Activated T-helper 2 cell treated with anti-CD3 and anti-CD28 coated beads, Interferon-gamma antibody, Interleukin-2, Interleukin-4, amounts not matched to agents 10 μg/mL and 5 μg/mL and 100 μg/mL, durations not matched to agents 14 hours and 24 hours and 36 hours (primary cell): ENCODE measurements around the gene DIAPH2. TPM values are rescaled to one million over a fixed set of nuclear protein-coding genes. Genes with fewer than 3 reads are reported as not detected.

Experiments
- DNase-seq: peaks from one replicate; pipeline ENCODE4 v3.0.0; 2021; ENCODE audit warnings: low spot score
- H3K27ac Mint-ChIP-seq: one replicate; pipeline ENCODE4 v1.8.0; 2021; ENCODE audit warnings: mixed read lengths
- H3K27me3 Mint-ChIP-seq: one replicate; pipeline ENCODE4 v1.8.0; 2021; ENCODE audit warnings: low read depth, mixed read lengths
- H3K36me3 Mint-ChIP-seq: one replicate; pipeline ENCODE4 v1.8.0; 2021; ENCODE audit warnings: low read depth, mixed read lengths
- H3K4me1 Mint-ChIP-seq: one replicate; pipeline ENCODE4 v1.8.0; 2021; ENCODE audit warnings: low read depth, mixed read lengths
- H3K4me3 Mint-ChIP-seq: one replicate; pipeline ENCODE4 v1.8.0; 2021; ENCODE audit warnings: low read depth, mild to moderate bottlenecking, moderate library complexity, mixed read lengths
- H3K9me3 Mint-ChIP-seq: one replicate; pipeline ENCODE4 v1.8.0; 2021; ENCODE audit warnings: mixed read lengths
- intact Hi-C: fragments of 100-400 bp; cut with micrococcal nuclease; formaldehyde crosslinking; loops from one replicate; pipeline ENCODE4 v1.15.1; 2023
- total RNA-seq: library from RNA; stranded (reverse); gene quantifications from 2 replicates; pipeline ENCODE4 v1.2.3, GENCODE V29; 2022

The DIAPH2 gene
- total RNA-seq, 1 donor from 2014 or later = 14.9 TPM

GRCh38 chrX:97490656-97491055 lies 806.0 kb downstream of the DIAPH2 start:
- Mint-ChIP-seq H3K27me3 (no peaks in the 10 kb centered on the region), H3K9me3 (no peaks in the 10 kb centered on the region), H3K4me1 (peaks cover 7% of the 10 kb centered on the region), H3K36me3 (no peaks in the 10 kb centered on the region), H3K27ac (no peak overlapping the region), H3K4me3 (no peak overlapping the region)
- no peak for DNase-seq
- intact Hi-C loops = loop anchor here (10.0 kb wide), 1 partner anchor 456 kb away; no protein-coding TSS in a partner anchor

DNA sequence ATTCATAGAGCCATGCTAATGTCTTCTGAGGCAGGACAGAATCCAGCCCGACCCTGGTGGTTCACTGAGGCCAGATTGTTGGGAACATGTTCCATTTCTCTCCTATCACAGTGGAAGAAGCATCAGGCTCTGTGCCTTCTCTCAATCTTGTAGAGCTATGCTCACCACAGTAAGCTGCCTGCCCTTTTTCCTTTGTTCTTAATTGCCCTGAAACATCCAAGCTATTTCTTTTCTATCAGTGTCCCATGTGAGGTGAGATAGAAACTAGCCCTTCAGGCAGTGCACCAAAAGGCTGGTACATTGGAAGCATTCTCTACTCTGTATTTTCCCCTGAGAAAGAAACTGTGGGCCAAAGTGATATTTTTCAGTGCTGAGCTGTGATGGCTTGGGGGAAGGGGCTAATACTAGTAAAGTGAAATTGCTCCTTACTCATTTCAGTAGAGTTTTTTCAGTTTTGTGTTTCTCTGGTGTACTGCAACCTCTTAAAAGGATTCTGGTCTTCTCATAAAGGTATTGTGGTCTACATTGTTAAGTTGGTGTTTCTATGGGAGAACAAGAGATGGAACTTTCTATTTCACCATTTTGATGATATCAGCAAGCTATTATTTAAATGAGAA lies 810.2 kb downstream of the DIAPH2 start:
- DNase-seq = no peak
- Mint-ChIP-seq H3K9me3 (no peaks in the 10 kb centered on the region), H3K4me1 (peaks cover 7% of the 10 kb centered on the region), H3K4me3 (no peak overlapping the region), H3K27ac (no peak overlapping the region), H3K27me3 (no peaks in the 10 kb centered on the region), H3K36me3 (no peaks in the 10 kb centered on the region)
- intact Hi-C loops = loop anchor here (1.0 to 10.0 kb wide), 3 partner anchors 93 to 460 kb away; no protein-coding TSS in a partner anchor

GRCh38 chrX:97498093-97498492 lies 813.5 kb downstream of the DIAPH2 start:
- intact Hi-C loops = loop anchor here (10.0 kb wide), 1 partner anchor 463 kb away; no protein-coding TSS in a partner anchor
- Mint-ChIP-seq H3K27ac (no peak overlapping the region), H3K27me3 (no peaks in the 10 kb centered on the region), H3K36me3 (no peaks in the 10 kb centered on the region), H3K4me1 (peaks cover 7% of the 10 kb centered on the region), H3K9me3 (no peaks in the 10 kb centered on the region), H3K4me3 (no peak overlapping the region)
- DNase-seq = no peak

- DNase-seq = no peak
- Mint-ChIP-seq H3K4me3 (no peak overlapping the region), H3K36me3 (no peaks in the 10 kb centered on the region), H3K9me3 (no peaks in the 10 kb centered on the region), H3K27me3 (no peaks in the 10 kb centered on the region), H3K27ac (no peak overlapping the region), H3K4me1 (no peaks in the 10 kb centered on the region)
- intact Hi-C loops = no loop called here
Measured at GRCh38 chrX:97504431-97504830, 819.8 kb downstream of the DIAPH2 start.

- no peak overlapping the region for H3K4me3 Mint-ChIP-seq
- no peaks in the 10 kb centered on the region for H3K36me3 Mint-ChIP-seq
- no peak overlapping the region for H3K27ac Mint-ChIP-seq
- H3K27me3 Mint-ChIP-seq = no peaks in the 10 kb centered on the region
- H3K9me3 Mint-ChIP-seq = no peaks in the 10 kb centered on the region
- no peak for DNase-seq
- no peaks in the 10 kb centered on the region for H3K4me1 Mint-ChIP-seq
- intact Hi-C loops = no loop called here
Measured at GRCh38 chrX:97517763-97518162, 833.1 kb downstream of the DIAPH2 start.

DNA sequence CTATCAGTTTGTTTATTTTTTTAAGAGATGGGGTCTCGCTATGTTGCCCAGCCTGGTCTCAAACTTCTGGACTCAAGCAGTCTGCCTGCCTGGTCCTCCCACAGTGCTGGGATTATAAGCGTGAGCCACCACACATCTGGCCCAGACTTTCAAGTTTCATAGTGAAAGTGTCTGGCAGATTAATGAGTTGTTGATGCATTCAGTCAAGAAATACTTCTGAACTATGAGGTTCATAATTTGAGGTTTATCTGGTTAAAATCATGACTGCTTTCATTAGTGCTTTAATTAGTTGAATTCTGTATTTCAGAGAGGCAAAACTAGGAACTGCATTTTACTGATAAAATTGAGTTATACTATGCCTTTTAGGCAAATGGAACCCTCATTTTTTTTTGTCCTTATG lies 837.7 kb downstream of the DIAPH2 start:
- H3K27ac Mint-ChIP-seq = no peak overlapping the region
- H3K9me3 Mint-ChIP-seq = peaks cover 5% of the 10 kb centered on the region
- intact Hi-C loops = no loop called here
- no peaks in the 10 kb centered on the region for H3K36me3 Mint-ChIP-seq
- no peaks in the 10 kb centered on the region for H3K27me3 Mint-ChIP-seq
- no peak overlapping the region for H3K4me3 Mint-ChIP-seq
- H3K4me1 Mint-ChIP-seq = no peaks in the 10 kb centered on the region
- DNase-seq = no peak

DNA sequence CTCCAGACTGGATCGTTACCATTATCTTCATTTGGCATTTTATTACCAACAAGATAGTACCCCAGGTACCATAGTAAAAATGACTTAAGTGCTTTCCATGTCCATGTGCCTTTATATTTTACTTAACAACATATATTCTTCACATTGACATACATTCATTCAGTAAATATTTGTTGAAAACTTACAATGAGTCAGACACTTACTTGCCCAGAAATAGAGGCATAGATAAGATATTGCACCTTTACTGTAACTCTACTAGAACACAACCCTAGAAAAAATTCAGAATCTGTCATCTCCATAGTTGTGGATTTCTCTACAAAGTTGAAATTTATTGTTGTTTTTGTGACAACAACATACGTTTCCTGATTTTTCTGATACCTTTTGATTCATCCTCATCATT lies 839.7 kb downstream of the DIAPH2 start:
- peaks cover 6% of the 10 kb centered on the region for H3K36me3 Mint-ChIP-seq
- H3K4me3 Mint-ChIP-seq = no peak overlapping the region
- intact Hi-C loops = no loop called here
- peaks cover 2% of the 10 kb centered on the region for H3K4me1 Mint-ChIP-seq
- peaks cover 15% of the 10 kb centered on the region for H3K9me3 Mint-ChIP-seq
- no peaks in the 10 kb centered on the region for H3K27me3 Mint-ChIP-seq
- no peak overlapping the region for H3K27ac Mint-ChIP-seq
- no peak for DNase-seq

DNA sequence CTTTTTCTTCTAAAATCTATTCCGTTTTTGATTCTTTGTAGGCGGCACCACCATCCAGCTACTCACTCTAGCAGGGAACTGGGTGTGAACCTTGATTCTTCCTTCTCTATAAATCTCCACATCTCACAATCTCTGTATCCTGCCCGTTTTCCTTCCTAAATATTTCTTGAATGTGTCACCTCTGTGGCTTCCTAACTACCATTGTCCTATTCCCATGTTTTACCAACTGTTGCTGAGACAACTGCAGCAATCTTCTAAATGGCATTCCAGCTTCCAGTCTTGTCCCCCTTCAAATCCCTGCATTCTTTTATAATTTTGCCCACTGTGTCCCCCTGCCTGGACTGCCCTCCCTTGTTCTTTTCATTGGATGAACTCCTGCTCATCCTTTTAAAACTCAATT lies 840.4 kb downstream of the DIAPH2 start:
- no peak overlapping the region for H3K27ac Mint-ChIP-seq
- H3K9me3 Mint-ChIP-seq = peaks cover 21% of the 10 kb centered on the region
- no peak for DNase-seq
- H3K4me1 Mint-ChIP-seq = peaks cover 3% of the 10 kb centered on the region
- intact Hi-C loops = no loop called here
- H3K36me3 Mint-ChIP-seq = peaks cover 12% of the 10 kb centered on the region
- no peak overlapping the region for H3K4me3 Mint-ChIP-seq
- H3K27me3 Mint-ChIP-seq = no peaks in the 10 kb centered on the region

DNA sequence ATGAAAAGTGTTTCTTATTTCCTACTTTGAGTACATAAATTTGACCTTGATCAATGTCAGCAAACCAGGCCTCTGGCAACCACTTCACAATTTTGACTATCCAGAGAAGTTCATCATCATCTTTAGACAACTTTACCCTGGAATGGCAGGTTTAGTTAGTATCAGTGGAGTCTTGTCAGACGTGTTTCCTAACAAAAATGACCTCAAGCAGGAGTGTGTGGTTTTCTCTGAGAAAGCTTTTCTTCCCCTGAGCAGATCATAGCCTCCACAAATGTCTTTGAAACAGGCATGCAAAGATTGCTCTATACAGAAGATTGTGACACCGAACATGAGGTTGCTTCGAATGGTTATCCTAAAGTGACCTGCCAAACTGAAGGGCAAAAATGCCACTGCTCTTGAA lies 841.3 kb downstream of the DIAPH2 start:
- Mint-ChIP-seq H3K4me1 (peaks cover 3% of the 10 kb centered on the region), H3K36me3 (peaks cover 14% of the 10 kb centered on the region), H3K27ac (no peak overlapping the region), H3K27me3 (no peaks in the 10 kb centered on the region), H3K4me3 (no peak overlapping the region), H3K9me3 (peaks cover 31% of the 10 kb centered on the region)
- no peak for DNase-seq
- intact Hi-C loops = no loop called here

- Mint-ChIP-seq H3K36me3 (peaks cover 14% of the 10 kb centered on the region), H3K27ac (no peak overlapping the region), H3K4me1 (peaks cover 3% of the 10 kb centered on the region), H3K27me3 (no peaks in the 10 kb centered on the region), H3K9me3 (peaks cover 35% of the 10 kb centered on the region), H3K4me3 (no peak overlapping the region)
- DNase-seq = no peak
- intact Hi-C loops = no loop called here
Measured at GRCh38 chrX:97527725-97528124, 843.1 kb downstream of the DIAPH2 start.

- Mint-ChIP-seq H3K9me3 (peaks cover 35% of the 10 kb centered on the region), H3K27me3 (no peaks in the 10 kb centered on the region), H3K36me3 (peaks cover 14% of the 10 kb centered on the region), H3K27ac (no peak overlapping the region), H3K4me1 (peaks cover 5% of the 10 kb centered on the region), H3K4me3 (no peak overlapping the region)
- no peak for DNase-seq
- intact Hi-C loops = no loop called here
Measured at GRCh38 chrX:97529536-97530200, 845.0 kb downstream of the DIAPH2 start.

- intact Hi-C loops = no loop called here
- peaks cover 32% of the 10 kb centered on the region for H3K9me3 Mint-ChIP-seq
- peaks cover 14% of the 10 kb centered on the region for H3K36me3 Mint-ChIP-seq
Measured at GRCh38 chrX:97531825-97532224, 847.2 kb downstream of the DIAPH2 start.

GRCh38 chrX:97538745-97539144 lies 854.1 kb downstream of the DIAPH2 start:
- Mint-ChIP-seq H3K27ac (no peak overlapping the region), H3K4me3 (no peak overlapping the region), H3K4me1 (no peaks in the 10 kb centered on the region), H3K9me3 (no peaks in the 10 kb centered on the region), H3K27me3 (no peaks in the 10 kb centered on the region), H3K36me3 (no peaks in the 10 kb centered on the region)
- DNase-seq = no peak
- intact Hi-C loops = no loop called here

More at GRCh38 chrX:97531825-97532224, 847.2 kb downstream of the DIAPH2 start:
- DNase-seq = no peak
- H3K4me3 Mint-ChIP-seq = no peak overlapping the region
- H3K27me3 Mint-ChIP-seq = no peaks in the 10 kb centered on the region
- H3K27ac Mint-ChIP-seq = no peak overlapping the region
- peaks cover 5% of the 10 kb centered on the region for H3K4me1 Mint-ChIP-seq
